HG02970 (cell line): ENCODE measurements around the gene MRM3.
"Not testable (repeated sequence)": the region's sequence is repeated elsewhere in the genome, so short reads cannot be mapped to it uniquely, and the experiment has no call there.

Experiments used
- ATAC-seq: cut with Tn5 transposase; IDR thresholded peaks from one replicate; pipeline ENCODE4 v1.9.1; 2021; ENCODE audit warnings: mild to moderate bottlenecking, moderate library complexity, moderate number of reproducible peaks; ENCODE audit not compliant: unreplicated experiment, low FRiP score

Gene MRM3

GRCh38 chr17:753418-753817 lies 28.7 kb upstream of the MRM3 start:
- ATAC-seq, result no peak

- not testable (repeated sequence) for ATAC-seq
Measured at GRCh38 chr17:755319-755961, 26.7 kb upstream of the MRM3 start.

GRCh38 chr17:756010-756567 lies 26.1 kb upstream of the MRM3 start:
- ATAC-seq, result not testable (repeated sequence)

GRCh38 chr17:759964-760363 lies 22.2 kb upstream of the MRM3 start:
- ATAC-seq, result no peak

- no peak for ATAC-seq
Measured at GRCh38 chr17:760371-760770, 21.8 kb upstream of the MRM3 start.

GRCh38 chr17:767076-767475 lies 15.1 kb upstream of the MRM3 start:
- ATAC-seq, result no peak

GRCh38 chr17:773016-773415 lies 9.1 kb upstream of the MRM3 start:
- no peak for ATAC-seq

- no peak for ATAC-seq
Measured at GRCh38 chr17:773467-774312, 8.5 kb upstream of the MRM3 start.

GRCh38 chr17:774313-774584 lies 7.9 kb upstream of the MRM3 start:
- no peak for ATAC-seq

- no peak for ATAC-seq
Measured at GRCh38 chr17:778096-778495, 4.1 kb upstream of the MRM3 start.

- ATAC-seq, result no peak
Measured at GRCh38 chr17:784143-784542, 2.0 kb downstream of the MRM3 start.

GRCh38 chr17:785901-786300 lies 3.7 kb downstream of the MRM3 start:
- ATAC-seq, result not testable (repeated sequence)

- ATAC-seq, result no peak
Measured at GRCh38 chr17:787641-788221, 5.6 kb downstream of the MRM3 start.

GRCh38 chr17:788551-788950 lies 6.4 kb downstream of the MRM3 start:
- ATAC-seq, result no peak

- ATAC-seq, result no peak
Measured at GRCh38 chr17:789160-789840, 7.1 kb downstream of the MRM3 start.

- ATAC-seq, result not testable (repeated sequence)
Measured at GRCh38 chr17:789931-790873, 8.0 kb downstream of the MRM3 start.

- ATAC-seq, result not testable (repeated sequence)
Measured at GRCh38 chr17:790874-791247, 8.7 kb downstream of the MRM3 start.

GRCh38 chr17:791829-792228 lies 9.7 kb downstream of the MRM3 start:
- no peak for ATAC-seq

- ATAC-seq, result no peak
Measured at GRCh38 chr17:792277-792676, 10.1 kb downstream of the MRM3 start.

GRCh38 chr17:794876-795275 lies 12.7 kb downstream of the MRM3 start:
- no peak for ATAC-seq
